Thymus (tissue), 11 donors: ENCODE data around the gene UBE3C. TPM values are rescaled to one million over a fixed set of nuclear protein-coding genes. Genes with fewer than 3 reads are reported as not detected.

ENCODE experiments used
- DNase-seq, 9 donors: peaks; one replicate each; pipeline ENCODE4 v3.0.0-alpha.2; 2013; ENCODE audit warnings: low spot score in 9 of 9, low read depth in 6 of 9, missing footprints in 1 of 9
- H3K27ac ChIP-seq, 2 donors: one replicate each; pipeline ENCODE4 v1.5.1; 2013; ENCODE audit warnings: control low read depth in 1 of 2, low read depth in 1 of 2, low read length in 1 of 2, mild to moderate bottlenecking in 1 of 2, moderate library complexity in 1 of 2
- H3K27me3 ChIP-seq, 2 donors: one replicate each; pipeline ENCODE4 v1.5.1; 2013; ENCODE audit warnings: low read length in 1 of 2; ENCODE audit not compliant: control insufficient read depth in 2 of 2, insufficient read depth in 1 of 2
- H3K36me3 ChIP-seq, 2 donors: one replicate each; pipeline ENCODE4 v1.5.1; 2013; ENCODE audit warnings: low read length in 1 of 2, mild to moderate bottlenecking in 1 of 2, moderate library complexity in 1 of 2; ENCODE audit not compliant: control insufficient read depth in 2 of 2, insufficient read depth in 2 of 2
- H3K4me1 ChIP-seq, 2 donors: one replicate each; pipeline ENCODE4 v1.5.1; 2013; ENCODE audit warnings: low read length in 2 of 2; ENCODE audit not compliant: control insufficient read depth in 2 of 2, insufficient read depth in 2 of 2
- H3K4me3 ChIP-seq, 2 donors: one replicate each; pipeline ENCODE4 v1.5.1; 2013; ENCODE audit warnings: low read length in 2 of 2, control low read depth in 1 of 2, mild to moderate bottlenecking in 1 of 2
- H3K9me3 ChIP-seq, 2 donors: one replicate each; pipeline ENCODE4 v1.5.1; 2013; ENCODE audit warnings: low read length in 1 of 2, mild to moderate bottlenecking in 1 of 2; ENCODE audit not compliant: control insufficient read depth in 2 of 2, insufficient read depth in 1 of 2
- WGBS: extraction: QIAGEN DNeasy Blood & Tissue Kit; methylation state at CpG from one replicate; pipeline ENCODE4 v1.1.7; 2013; 5-methylcytosine and 5-hydroxymethylcytosine counted together
- polyA plus RNA-seq: library from polyadenylated mRNA; stranded (reverse); fragments of 200-250 nt; gene quantifications from one replicate; pipeline ENCODE4 v1.2.3, GENCODE V29; 2013
- total RNA-seq: library from RNA; stranded (reverse); fragments of 120-200 nt; gene quantifications from one replicate; pipeline ENCODE4 v1.2.4, GENCODE V29; 2013
- donor health status: healthy.

The UBE3C gene
- total and polyA plus RNA-seq, 2 donors, result 19.6 to 25.6 TPM

- WGBS, result 58% methylated on average over 10 of the region's 10 CpGs
- H3K27ac ChIP-seq, result peak overlapping the region; percentile 95 to 98
- H3K4me1 ChIP-seq, result peaks cover 25 to 40% of the 10 kb centered on the region in 2 donors
- peaks cover 0 to 7% of the 10 kb centered on the region in 2 donors for H3K9me3 ChIP-seq
- H3K27me3 ChIP-seq, result no peaks in the 10 kb centered on the region
- H3K36me3 ChIP-seq, result no peaks in the 10 kb centered on the region
- peak overlapping the region in 1 of 2 donors; percentile 41 for H3K4me3 ChIP-seq
- peak in 1 of 9 donors; percentile 31 for DNase-seq
Measured at GRCh38 chr7:157301610-157302120, 162.9 kb downstream of the UBE3C start.

GRCh38 chr7:157306846-157307838, 168.4 kb downstream of the UBE3C start:
- Histone ChIP-seq H3K27me3 (no peaks in the 10 kb centered on the region), H3K4me3 (no peak overlapping the region), H3K36me3 (no peaks in the 10 kb centered on the region), H3K9me3 (no peaks in the 10 kb centered on the region), H3K4me1 (peaks cover 13 to 21% of the 10 kb centered on the region in 2 donors), H3K27ac (no peak overlapping the region)
- no peak for DNase-seq
- WGBS, result 95% methylated on average over 27 of the region's 27 CpGs

GRCh38 chr7:157309988-157310668, 171.4 kb downstream of the UBE3C start:
- Histone ChIP-seq H3K27me3 (no peaks in the 10 kb centered on the region), H3K9me3 (no peaks in the 10 kb centered on the region), H3K4me3 (no peak overlapping the region), H3K27ac (no peak overlapping the region), H3K36me3 (no peaks in the 10 kb centered on the region), H3K4me1 (peaks cover 5 to 6% of the 10 kb centered on the region in 2 donors)
- no peak for DNase-seq
- WGBS, result 97% methylated on average over 10 of the region's 10 CpGs

- Histone ChIP-seq H3K27ac (no peak overlapping the region), H3K27me3 (no peaks in the 10 kb centered on the region)
- 97% methylated on average over 7 of the region's 7 CpGs for WGBS
Measured at GRCh38 chr7:157310676-157311185, 172.0 kb downstream of the UBE3C start.

GRCh38 chr7:157312941-157313340, 174.2 kb downstream of the UBE3C start:
- WGBS, result 69% methylated on average over 7 of the region's 7 CpGs
- Histone ChIP-seq H3K4me1 (peaks cover 0 to 1% of the 10 kb centered on the region in 2 donors), H3K9me3 (peaks cover 0 to 2% of the 10 kb centered on the region in 2 donors), H3K36me3 (no peaks in the 10 kb centered on the region), H3K27ac (no peak overlapping the region), H3K27me3 (no peaks in the 10 kb centered on the region), H3K4me3 (no peak overlapping the region)
- no peak for DNase-seq

More at GRCh38 chr7:157310676-157311185, 172.0 kb downstream of the UBE3C start:
- Histone ChIP-seq H3K9me3 (no peaks in the 10 kb centered on the region), H3K4me1 (peaks cover 5 to 6% of the 10 kb centered on the region in 2 donors), H3K36me3 (no peaks in the 10 kb centered on the region), H3K4me3 (no peak overlapping the region)
- DNase-seq, result no peak

GRCh38 chr7:157313645-157314044, 174.9 kb downstream of the UBE3C start:
- WGBS, result 98% methylated on average over 15 of the region's 15 CpGs
- Histone ChIP-seq H3K36me3 (no peaks in the 10 kb centered on the region), H3K27me3 (no peaks in the 10 kb centered on the region), H3K4me3 (no peak overlapping the region), H3K27ac (no peak overlapping the region), H3K4me1 (peaks cover 0 to 8% of the 10 kb centered on the region in 2 donors), H3K9me3 (peaks cover 0 to 2% of the 10 kb centered on the region in 2 donors)
- DNase-seq, result no peak

GRCh38 chr7:157318015-157318706, 179.4 kb downstream of the UBE3C start:
- Histone ChIP-seq H3K36me3 (no peaks in the 10 kb centered on the region), H3K9me3 (peaks cover 0 to 2% of the 10 kb centered on the region in 2 donors), H3K27me3 (no peaks in the 10 kb centered on the region), H3K4me1 (peaks cover 0 to 29% of the 10 kb centered on the region in 2 donors), H3K27ac (peak overlapping the region; percentile 62 to 70), H3K4me3 (no peak overlapping the region)
- WGBS, result 40% methylated on average over 14 of the region's 14 CpGs
- DNase-seq, result peak in 1 of 9 donors; percentile 45
